Germinal center (tissue), 1 donor: ENCODE data around the gene SCMH1.
"Not testable (repeated sequence)": the region's sequence is repeated elsewhere in the genome, so short reads cannot be mapped to it uniquely, and the experiment has no call there.

ENCODE experiments used
- DNase-seq: peaks from one replicate; pipeline ENCODE4 v3.0.0; 2012; ENCODE audit warnings: mixed read lengths, low spot score

The SCMH1 gene

DNA sequence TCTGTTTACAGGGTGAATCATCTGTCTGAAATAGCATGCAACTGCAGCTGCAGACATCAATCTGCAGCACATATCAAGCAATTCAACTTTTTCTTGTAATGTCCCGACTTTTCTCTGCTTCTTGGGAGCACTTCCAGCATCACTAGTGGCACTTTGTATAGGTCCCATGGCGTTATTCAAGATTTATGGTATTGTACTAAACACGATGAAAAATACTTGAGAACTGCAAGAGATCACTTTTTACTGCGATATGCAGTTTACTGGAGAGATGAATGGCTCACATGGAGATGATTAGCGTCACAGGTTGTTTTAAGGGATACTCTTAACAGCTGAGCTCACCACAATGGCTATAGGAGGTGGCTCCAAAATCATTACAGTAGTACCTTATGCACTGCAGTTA lies 7.2 kb upstream of the SCMH1 start:
- DNase-seq = no peak

GRCh38 chr1:41246568-41246967 lies 4.5 kb upstream of the SCMH1 start:
- no peak for DNase-seq

DNA sequence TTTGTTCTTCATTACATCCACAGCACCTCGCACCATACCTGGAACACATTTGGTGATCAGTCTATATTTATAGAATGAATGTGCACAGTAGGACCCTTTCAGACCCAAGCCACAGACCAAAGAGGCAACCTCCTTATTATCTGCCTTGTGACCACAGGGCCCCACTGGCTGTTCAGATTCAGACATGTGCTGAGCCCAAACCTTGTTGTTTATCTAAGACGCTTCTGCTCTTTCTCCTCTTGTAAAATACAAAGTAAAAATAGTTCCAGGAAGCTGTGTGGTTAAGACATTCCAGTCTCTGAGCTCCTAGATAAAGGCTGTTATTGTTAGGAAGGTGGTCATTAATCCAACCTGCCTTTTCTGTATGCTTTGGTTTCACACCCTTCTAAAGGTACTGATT lies 3.6 kb upstream of the SCMH1 start:
- no peak for DNase-seq

- DNase-seq = no peak
These were observed 926 bp upstream of the SCMH1 start for GRCh38 chr1:41243079-41243385.

- no peak for DNase-seq
These were observed 404 bp upstream of the SCMH1 start for GRCh38 chr1:41242342-41243078.

GRCh38 chr1:41241354-41241748 lies 755 bp downstream of the SCMH1 start:
- peak; percentile 72 for DNase-seq

GRCh38 chr1:41240781-41241353 lies 1.2 kb downstream of the SCMH1 start:
- peak; percentile 14 for DNase-seq

- no peak for DNase-seq
These were observed 2.0 kb downstream of the SCMH1 start for GRCh38 chr1:41239988-41240610.

GRCh38 chr1:41238311-41238988 lies 3.7 kb downstream of the SCMH1 start:
- DNase-seq = no peak

GRCh38 chr1:41236781-41237180 lies 5.3 kb downstream of the SCMH1 start:
- no peak for DNase-seq

DNA sequence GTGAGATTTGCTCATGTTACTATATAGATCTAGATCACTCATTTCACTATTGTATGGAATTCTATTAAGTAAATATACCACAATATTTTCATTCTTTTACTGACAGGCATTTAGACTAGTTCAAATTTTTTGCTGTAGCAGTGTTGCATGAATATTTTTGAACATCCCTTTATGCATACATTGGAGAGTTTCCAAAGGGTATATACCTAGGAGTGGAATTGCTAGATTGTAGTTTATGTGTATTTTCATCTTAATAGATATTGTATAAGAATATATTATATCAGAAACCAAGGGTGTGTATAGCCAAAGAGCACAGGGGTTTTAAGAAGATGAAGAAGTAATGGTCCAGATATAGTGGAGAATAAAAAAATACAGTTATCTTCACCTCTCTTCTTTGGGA lies 6.2 kb downstream of the SCMH1 start:
- DNase-seq = no peak

GRCh38 chr1:41233708-41234107 lies 8.4 kb downstream of the SCMH1 start:
- no peak for DNase-seq

DNA sequence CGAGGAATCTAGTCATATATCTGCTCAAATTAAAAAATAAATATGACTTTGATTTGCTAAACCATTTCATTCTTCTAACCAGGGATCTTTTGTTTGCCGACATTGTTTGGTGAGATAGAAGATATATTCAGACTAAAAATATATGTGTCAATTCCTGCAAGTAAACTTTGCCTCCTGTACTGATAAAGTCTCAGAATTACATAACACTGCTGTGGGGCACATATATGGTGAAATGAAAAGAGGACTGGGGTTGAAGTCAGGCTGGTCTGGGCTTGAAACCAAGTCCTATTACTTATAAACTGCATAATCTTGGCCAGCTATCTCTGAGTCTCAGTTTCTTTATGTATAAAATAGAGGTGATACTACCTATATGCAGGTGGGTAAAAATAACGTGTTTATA lies 9.8 kb downstream of the SCMH1 start:
- no peak for DNase-seq

DNA sequence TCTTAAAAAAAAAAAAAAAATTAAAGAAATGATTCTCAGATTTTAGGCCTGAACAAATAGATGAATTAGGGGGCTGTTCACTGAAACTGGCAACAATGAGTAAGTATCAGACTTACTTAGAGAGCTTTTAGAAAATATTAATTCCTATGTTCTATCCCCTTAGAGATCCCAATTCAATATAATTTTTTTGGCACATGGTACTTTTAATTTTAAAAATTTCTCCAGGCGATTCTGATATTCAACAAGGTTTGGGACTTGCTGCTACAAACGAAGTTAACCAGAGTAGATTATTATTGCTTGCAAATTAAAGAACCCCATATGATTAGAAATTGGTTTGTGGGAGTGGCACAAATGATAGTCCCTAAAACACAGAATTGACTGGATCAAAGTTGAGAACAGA lies 11.4 kb downstream of the SCMH1 start:
- DNase-seq = no peak

DNA sequence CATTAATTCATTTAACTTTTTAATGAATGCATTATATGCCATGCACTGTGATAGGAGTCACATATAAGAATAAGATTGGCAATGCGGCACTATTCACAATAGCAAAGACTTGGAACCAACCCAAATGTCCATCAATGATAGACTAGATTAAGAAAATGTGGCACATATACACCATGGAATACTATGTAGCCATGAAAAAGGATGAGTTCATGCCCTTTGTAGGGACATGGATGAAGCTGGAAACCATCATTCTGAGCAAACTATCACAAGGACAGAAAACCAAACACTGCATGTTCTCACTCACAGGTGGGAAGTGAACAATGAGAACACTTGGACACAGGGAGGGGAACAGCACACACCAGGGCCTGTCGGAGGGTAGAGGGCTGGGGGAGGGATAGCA lies 12.9 kb downstream of the SCMH1 start:
- DNase-seq = not testable (repeated sequence)

DNA sequence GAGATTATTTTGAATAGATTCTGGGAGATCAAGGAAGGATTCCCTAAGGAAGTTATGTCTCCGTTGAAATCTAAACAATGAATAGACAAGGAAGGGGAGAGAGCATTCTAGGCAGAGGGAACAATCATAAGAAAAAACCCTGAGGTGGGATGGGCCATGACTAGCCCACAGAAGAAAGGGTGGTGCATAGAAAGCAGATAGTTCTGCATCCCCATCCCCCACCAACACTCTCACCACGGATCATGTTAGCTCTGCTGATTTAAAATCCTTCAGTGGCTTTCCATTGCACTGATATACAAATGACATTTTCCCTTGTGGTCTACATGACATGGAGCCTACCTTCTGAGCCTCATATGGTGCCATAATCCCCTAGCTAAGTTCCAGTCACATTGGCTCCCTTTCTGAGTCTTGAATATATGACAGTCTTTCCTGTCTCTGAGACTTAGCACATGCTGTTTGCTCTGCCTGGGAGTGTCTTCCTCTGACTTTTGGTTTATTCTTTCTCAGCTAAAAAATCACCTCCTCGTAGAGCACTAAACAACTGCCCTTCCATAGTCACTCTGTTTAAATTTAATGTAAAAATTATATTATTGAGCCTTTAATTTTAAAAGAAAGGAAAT lies 15.2 kb downstream of the SCMH1 start:
- no peak for DNase-seq

DNA sequence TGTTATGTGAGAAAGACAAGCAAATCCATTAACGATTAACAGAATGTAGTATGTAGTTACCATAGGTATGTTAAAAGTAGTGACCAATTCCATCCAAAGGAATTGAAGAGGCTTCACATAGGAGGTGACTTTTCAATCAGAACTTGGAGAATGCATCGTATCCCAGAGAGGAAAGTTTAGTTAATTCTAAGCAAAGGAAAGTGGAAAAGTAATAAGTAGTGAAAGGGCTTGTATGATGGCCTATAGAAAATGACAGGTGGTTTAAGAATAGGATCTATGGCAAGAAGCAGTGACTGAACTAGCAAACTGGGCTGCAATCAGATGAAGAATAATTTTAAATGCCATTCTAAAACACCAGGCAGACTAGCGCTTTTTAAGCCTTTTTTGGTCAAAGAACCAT lies 16.6 kb downstream of the SCMH1 start:
- no peak for DNase-seq

- DNase-seq = no peak
These were observed 19.6 kb downstream of the SCMH1 start for GRCh38 chr1:41222496-41222895.

GRCh38 chr1:41221995-41222394 lies 20.1 kb downstream of the SCMH1 start:
- no peak for DNase-seq

GRCh38 chr1:41218152-41218551 lies 24.0 kb downstream of the SCMH1 start:
- no peak for DNase-seq

DNA sequence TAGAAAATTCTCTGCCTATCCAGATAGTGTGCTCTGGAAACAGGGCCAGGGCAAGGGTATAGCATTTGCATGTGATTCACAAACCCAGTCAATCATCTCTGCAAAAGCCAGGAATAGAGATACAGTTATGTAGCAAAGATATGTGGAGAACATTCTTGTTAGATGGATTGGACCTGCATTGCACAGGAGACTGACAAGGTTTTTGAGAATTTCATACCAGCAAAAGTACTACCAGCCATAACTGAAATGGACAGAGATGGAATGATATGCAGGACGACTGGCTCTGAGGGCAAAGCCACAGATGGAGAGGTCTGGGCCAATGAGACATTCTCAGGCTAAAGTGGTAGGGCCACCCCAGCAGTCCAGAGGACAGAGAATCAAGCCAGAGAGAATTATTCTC lies 24.7 kb downstream of the SCMH1 start:
- no peak for DNase-seq

GRCh38 chr1:41215623-41216022 lies 26.5 kb downstream of the SCMH1 start:
- DNase-seq = no peak

DNA sequence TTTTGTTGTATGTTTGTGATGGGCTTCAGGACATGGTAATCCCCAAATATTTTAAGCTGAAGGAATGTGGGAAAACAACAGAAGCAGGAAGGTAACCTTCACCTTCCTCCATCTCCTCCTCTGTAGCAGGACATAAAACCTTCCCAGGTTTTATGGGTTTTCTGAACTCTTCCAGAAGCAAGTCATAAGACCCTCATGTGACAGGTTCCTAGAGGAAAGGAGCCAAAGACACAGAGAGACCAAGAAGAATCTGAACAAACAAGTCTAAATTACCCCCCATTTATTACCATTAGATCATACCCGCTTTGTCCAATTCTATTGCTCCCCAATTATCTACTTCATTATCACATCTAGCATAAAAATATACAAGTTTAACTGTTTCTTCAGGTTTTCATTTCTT lies 28.8 kb downstream of the SCMH1 start:
- DNase-seq = no peak
